Effector CD4-positive, alpha-beta T cell (primary cell): ENCODE measurements around the gene ZBTB42.

ENCODE experiments used
- DNase-seq: peaks from one replicate; pipeline ENCODE4 v3.0.0-alpha.2; 2020

The ZBTB42 gene

GRCh38 chr14:104783484-104784217 is 17.2 kb upstream of the ZBTB42 start:
- no peak for DNase-seq

- DNase-seq = no peak
These were observed 16.7 kb upstream of the ZBTB42 start for GRCh38 chr14:104784218-104784568.

- no peak for DNase-seq
These were observed 15.8 kb upstream of the ZBTB42 start for GRCh38 chr14:104784846-104785707.

GRCh38 chr14:104785708-104786080 is 15.2 kb upstream of the ZBTB42 start:
- DNase-seq = no peak

- no peak for DNase-seq
These were observed 14.8 kb upstream of the ZBTB42 start for GRCh38 chr14:104786091-104786586.

GRCh38 chr14:104786726-104787675 is 13.9 kb upstream of the ZBTB42 start:
- DNase-seq = no peak

- no peak for DNase-seq
These were observed 13.2 kb upstream of the ZBTB42 start for GRCh38 chr14:104787736-104788135.

GRCh38 chr14:104788161-104788818 is 12.6 kb upstream of the ZBTB42 start:
- no peak for DNase-seq

GRCh38 chr14:104788873-104789663 is 11.8 kb upstream of the ZBTB42 start:
- DNase-seq = no peak

- DNase-seq = no peak
These were observed 10.9 kb upstream of the ZBTB42 start for GRCh38 chr14:104789752-104790743.

GRCh38 chr14:104791425-104791824 is 9.5 kb upstream of the ZBTB42 start:
- no peak for DNase-seq

GRCh38 chr14:104792101-104792884 is 8.6 kb upstream of the ZBTB42 start:
- no peak for DNase-seq

- DNase-seq = no peak
These were observed 7.8 kb upstream of the ZBTB42 start for GRCh38 chr14:104792945-104793702.

GRCh38 chr14:104793703-104793959 is 7.3 kb upstream of the ZBTB42 start:
- no peak for DNase-seq

GRCh38 chr14:104794099-104794498 is 6.8 kb upstream of the ZBTB42 start:
- DNase-seq = no peak

- no peak for DNase-seq
These were observed 6.3 kb upstream of the ZBTB42 start for GRCh38 chr14:104794631-104794992.

GRCh38 chr14:104794993-104795780 is 5.7 kb upstream of the ZBTB42 start, which contains the start of gene AKT1:
Gene AKT1 (minus strand): TSS chr14:104795748. CDS start chr14:104792643, 3,105 bp downstream.
- no peak for DNase-seq
